Activated gamma-delta T cell treated with anti-CD3 and anti-CD28 coated beads, Interleukin-2, amount 50 U/mL, for 16 hours (primary cell): ENCODE results near the gene ZNF224.

ENCODE experiments used
- DNase-seq: peaks from one replicate; pipeline ENCODE4 v3.0.0-alpha.2; 2020; ENCODE audit warnings: low read depth

ZNF224 gene

DNA sequence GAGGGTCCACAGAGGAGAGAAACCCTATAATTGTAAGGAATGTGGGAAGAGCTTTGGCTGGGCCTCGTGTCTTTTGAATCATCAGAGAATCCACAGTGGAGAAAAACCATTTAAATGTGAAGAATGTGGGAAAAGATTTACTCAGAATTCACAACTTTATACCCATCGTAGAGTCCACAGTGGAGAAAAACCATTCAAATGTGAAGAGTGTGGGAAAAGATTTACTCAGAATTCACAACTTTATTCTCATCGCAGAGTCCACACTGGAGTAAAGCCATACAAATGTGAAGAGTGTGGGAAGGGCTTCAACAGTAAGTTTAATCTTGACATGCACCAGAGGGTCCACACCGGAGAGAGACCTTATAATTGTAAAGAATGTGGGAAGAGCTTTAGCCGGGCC, 37.8 kb downstream of the ZNF224 start:
- no peak for DNase-seq

DNA sequence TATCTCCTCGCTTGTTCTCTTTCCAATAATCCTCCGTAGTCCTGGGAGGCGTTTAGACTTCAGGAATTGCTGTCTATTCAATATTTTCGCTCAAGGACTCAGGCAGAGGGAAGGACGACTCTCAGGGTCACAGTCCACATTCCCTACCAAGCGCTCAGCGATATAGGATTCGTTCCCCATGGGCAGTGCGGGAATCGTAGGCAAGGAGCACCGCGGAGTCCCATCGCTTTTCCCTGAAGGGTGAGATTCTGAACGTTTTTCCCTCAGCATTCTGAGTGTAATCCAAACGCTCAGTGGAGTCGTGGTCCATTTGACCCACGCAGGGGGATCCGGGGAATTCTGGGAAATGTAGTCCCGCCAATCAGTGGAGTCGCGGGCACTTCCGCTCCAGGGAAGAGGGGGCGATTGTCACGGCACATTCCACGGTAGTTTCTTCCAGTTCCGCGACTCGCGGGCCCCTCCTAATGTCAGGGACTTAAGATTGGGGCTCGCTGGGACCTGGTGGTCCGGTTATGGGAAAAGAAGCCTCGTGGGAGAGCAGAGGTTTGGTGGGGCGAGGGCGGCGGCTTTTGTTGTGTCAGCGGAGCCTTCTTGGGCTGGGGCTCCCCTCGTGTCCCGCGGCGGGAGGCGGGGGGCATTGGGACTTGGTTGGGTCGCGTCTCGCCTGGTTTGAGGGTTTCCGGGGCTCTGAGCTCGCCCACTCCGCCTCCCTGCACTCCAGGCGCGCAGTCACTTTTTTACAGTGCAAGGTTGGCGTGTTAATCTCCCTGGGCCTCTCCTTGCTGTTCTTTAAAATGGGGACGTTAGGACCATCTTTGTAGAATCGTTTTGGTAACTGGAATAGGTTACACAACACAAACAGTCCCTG, 47.3 kb downstream of the ZNF224 start, which contains the start of gene ZNF234:
TSS of gene ZNF234 (plus strand) at position 364 of the 868 bp plus-strand sequence. CDS start 3,079 bp downstream, outside the sequence.
- peak; percentile 55 for DNase-seq

DNA sequence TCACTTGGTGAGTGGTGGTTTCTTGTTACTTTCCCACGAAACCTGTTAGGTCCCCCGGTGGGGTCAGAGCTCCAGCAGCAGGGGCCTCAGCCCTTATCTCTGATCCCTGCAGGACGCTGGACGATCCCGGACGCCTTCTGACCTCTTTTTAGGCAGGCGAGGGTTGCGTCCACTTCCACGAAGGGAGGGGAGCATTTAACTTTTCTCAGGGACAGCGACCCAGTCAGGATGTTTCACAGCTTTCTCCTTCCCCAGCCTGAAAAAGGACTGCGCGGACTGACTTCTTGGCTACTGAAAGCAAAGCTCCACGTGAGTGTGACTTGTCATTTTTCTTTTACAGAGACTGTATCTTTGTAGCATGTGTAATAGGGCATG, 47.9 kb downstream of the ZNF224 start:
- no peak for DNase-seq

DNA sequence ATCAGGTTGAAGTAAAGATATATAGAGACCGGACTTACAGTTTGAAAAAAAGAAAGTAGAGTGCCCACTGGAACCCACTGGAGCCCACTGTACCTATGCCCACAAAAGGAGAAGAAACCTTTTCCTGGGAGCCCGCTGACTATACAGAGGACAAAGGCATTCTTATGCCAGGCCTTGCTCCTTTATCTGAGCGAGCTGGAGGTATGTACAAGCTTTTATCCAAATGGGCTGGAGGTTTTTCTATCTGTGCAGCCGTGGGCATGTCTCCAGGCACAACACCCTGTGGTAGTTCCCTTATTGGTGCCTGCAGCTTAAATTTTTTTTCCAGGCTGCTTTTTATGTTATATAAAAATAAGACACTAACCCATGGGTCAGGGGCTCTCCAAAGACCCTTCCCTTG, 55.6 kb downstream of the ZNF224 start:
- DNase-seq: no peak

DNA sequence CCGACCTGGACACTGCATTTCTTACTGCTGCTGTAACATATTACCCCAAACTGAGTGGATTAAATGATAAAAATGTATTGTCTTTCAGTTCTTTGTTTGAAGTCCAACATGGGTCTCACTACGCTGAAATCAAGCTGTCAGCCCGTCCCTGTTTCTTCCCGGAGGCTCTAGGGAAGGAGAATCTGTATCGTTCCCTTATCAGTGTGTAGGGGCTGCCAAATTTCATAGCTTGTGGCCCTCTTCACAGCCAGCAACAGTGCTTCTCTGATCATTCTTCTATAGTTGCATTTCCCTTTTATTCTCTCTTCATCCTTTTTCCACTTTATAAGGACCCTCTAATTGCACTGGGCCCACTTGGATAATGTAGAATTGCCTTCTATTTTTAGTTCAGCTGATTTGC, 57.3 kb downstream of the ZNF224 start:
- no peak for DNase-seq

DNA sequence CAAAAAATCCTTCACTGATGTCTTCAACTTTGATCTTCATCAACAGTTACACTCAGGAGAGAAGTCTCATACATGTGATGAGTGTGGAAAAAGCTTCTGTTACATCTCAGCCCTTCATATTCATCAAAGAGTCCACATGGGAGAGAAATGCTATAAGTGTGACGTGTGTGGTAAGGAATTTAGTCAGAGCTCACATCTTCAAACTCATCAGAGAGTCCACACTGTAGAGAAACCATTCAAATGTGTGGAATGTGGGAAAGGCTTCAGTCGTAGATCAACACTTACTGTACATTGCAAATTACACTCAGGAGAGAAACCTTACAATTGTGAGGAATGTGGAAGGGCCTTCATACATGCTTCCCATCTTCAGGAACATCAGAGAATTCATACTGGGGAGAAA, 62.3 kb downstream of the ZNF224 start:
- DNase-seq: no peak
